Astrocyte (in vitro differentiated cells and primary cell): ENCODE data around the gene ASPRV1. TPM values are rescaled to one million over a fixed set of nuclear protein-coding genes. Genes with fewer than 3 reads are reported as not detected.

Experiments used
- DNase-seq: peaks from one replicate; pipeline ENCODE4 v3.0.0-alpha.2; 2010; ENCODE audit warnings: low read depth
- FAIRE-seq: peaks from 2 replicates; lab custom pipeline; 2011; peaks lifted over from hg19 to GRCh38; lab: Jason Lieb, UNC
- H2AFZ ChIP-seq: 2 replicates; pipeline ENCODE4 v1.6.0; 2012; ENCODE audit warnings: low read depth, low read length, inconsistent platforms
- H3K27ac ChIP-seq: 2 replicates; pipeline ENCODE4 v1.5.1; 2011; ENCODE audit warnings: low read depth, low read length, inconsistent platforms
- H3K27me3 ChIP-seq: 2 replicates; pipeline ENCODE4 v1.6.0; 2011; ENCODE audit warnings: low read length, inconsistent platforms; ENCODE audit not compliant: insufficient read depth
- H3K36me3 ChIP-seq: 2 replicates; pipeline ENCODE4 v1.5.1; 2011; ENCODE audit warnings: low read length, inconsistent platforms; ENCODE audit not compliant: insufficient read depth
- H3K4me1 ChIP-seq: 2 replicates; pipeline ENCODE4 v1.5.1; 2011; ENCODE audit warnings: low read length, inconsistent platforms; ENCODE audit not compliant: insufficient read depth
- H3K4me2 ChIP-seq: 2 replicates; pipeline ENCODE4 v1.6.0; 2012; ENCODE audit warnings: low read length, inconsistent platforms
- H3K4me3 ChIP-seq: 2 replicates; pipeline ENCODE4 v1.5.1; 2011; ENCODE audit warnings: low read depth, mild to moderate bottlenecking, low read length, inconsistent platforms; ENCODE audit not compliant: insufficient read depth
- H3K79me2 ChIP-seq: 2 replicates; pipeline ENCODE4 v1.6.0; 2012; ENCODE audit warnings: mild to moderate bottlenecking, low read length, inconsistent platforms; ENCODE audit not compliant: insufficient read depth
- H3K9ac ChIP-seq: 2 replicates; pipeline ENCODE4 v1.6.0; 2012; ENCODE audit warnings: mild to moderate bottlenecking, low read length, inconsistent platforms
- H3K9me3 ChIP-seq: 2 replicates; pipeline ENCODE4 v1.5.1; 2012; ENCODE audit warnings: low read depth, mild to moderate bottlenecking, low read length, inconsistent platforms; ENCODE audit not compliant: insufficient read depth
- H4K20me1 ChIP-seq: 2 replicates; pipeline ENCODE4 v1.6.0; 2012; ENCODE audit warnings: low read length, inconsistent platforms; ENCODE audit not compliant: insufficient read depth
- H3K27ac Mint-ChIP-seq: one replicate; pipeline ENCODE4 v1.8.0; 2021; ENCODE audit warnings: mild to moderate bottlenecking, mixed read lengths; ENCODE audit not compliant: unreplicated experiment
- H3K27me3 Mint-ChIP-seq: one replicate; pipeline ENCODE4 v1.8.0; 2021; ENCODE audit warnings: low read depth, mixed read lengths; ENCODE audit not compliant: unreplicated experiment
- H3K36me3 Mint-ChIP-seq: one replicate; pipeline ENCODE4 v1.8.0; 2021; ENCODE audit warnings: low read depth, mixed read lengths; ENCODE audit not compliant: unreplicated experiment
- H3K4me1 Mint-ChIP-seq: one replicate; pipeline ENCODE4 v1.8.0; 2021; ENCODE audit warnings: low read depth, mixed read lengths; ENCODE audit not compliant: unreplicated experiment
- H3K4me3 Mint-ChIP-seq: one replicate; pipeline ENCODE4 v1.8.0; 2021; ENCODE audit warnings: mild to moderate bottlenecking, moderate library complexity, mixed read lengths; ENCODE audit not compliant: unreplicated experiment
- H3K9me3 Mint-ChIP-seq: one replicate; pipeline ENCODE4 v1.8.0; 2021; ENCODE audit warnings: mild to moderate bottlenecking, mixed read lengths; ENCODE audit not compliant: unreplicated experiment
- EZH2 ChIP-seq: IDR thresholded peaks from 2 replicates; pipeline ENCODE4 v1.6.1; 2012; ENCODE audit warnings: mild to moderate bottlenecking, low read length, inconsistent platforms; ENCODE audit not compliant: insufficient read depth
- total RNA-seq: library from RNA; stranded (reverse); gene quantifications from 2 replicates; pipeline ENCODE4 v1.2.1, GENCODE V29; 2021
- TF ChIP-seq, protein P1 (sequence below): IDR thresholded peaks from 2 replicates; pipeline ENCODE4 v1.5.1; 2011; ENCODE audit warnings: low read depth, mild to moderate bottlenecking, inconsistent platforms, low read length, moderate library complexity; ENCODE audit not compliant: insufficient read depth

The ASPRV1 gene
- total RNA-seq, 1 donor from 2014 or later, result 0.23 TPM

DNA sequence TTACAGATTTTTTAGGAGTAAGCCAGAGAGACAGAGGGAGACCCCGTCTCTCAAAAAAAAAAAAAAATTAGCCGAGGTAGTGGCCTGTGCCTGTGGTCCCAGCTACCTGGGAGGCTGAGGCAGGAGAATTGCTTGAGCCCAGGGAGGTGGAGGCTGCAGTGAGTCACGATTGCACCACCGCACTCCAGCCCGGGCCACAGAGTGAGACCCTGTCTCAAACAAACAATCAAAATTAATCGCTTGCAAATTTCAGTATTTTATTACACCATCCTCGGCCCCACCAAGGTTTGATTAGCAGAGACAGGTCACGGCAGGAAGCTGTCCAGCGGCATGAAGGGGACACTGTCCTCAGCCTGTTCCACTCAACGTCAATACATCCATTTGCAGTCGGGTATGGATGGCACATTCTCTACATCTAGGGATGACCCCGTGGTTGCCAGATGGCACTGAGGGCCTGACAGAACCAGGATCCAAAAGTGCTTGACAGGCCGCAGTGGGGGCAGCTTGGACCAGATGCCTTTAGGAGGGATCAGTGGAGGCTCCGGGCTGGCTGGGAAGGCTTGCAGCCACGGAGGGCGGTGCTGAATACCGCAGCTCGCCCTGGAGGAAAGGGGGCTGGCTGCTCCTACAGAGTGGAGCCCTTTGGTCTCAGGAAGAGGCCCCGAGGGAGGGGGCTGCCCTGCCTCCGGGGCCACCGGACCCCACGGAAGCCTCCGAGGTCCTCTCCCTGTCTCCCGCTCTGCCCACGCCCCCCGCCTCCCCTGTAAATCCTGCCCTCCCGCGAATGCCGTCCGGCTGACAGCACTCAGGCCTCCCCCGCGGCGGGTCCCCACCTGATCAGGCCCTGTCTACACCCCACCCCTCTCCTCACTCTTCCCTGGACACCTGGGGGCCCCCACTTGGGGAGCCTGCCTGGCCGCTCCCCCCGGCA lies 13.1 kb downstream of the ASPRV1 start:
- peaks cover 4% of the 10 kb centered on the region for H3K36me3 Mint-ChIP-seq
- Histone ChIP-seq H3K4me2 (peak overlapping the region; percentile 51), H3K9ac (no peak overlapping the region), H3K27ac (no peak overlapping the region), H3K4me3 (no peak overlapping the region), H3K79me2 (no peaks in the 10 kb centered on the region), H3K4me1 (peaks cover 22% of the 10 kb centered on the region), H4K20me1 (no peaks in the 10 kb centered on the region), H2AFZ (peak overlapping the region; percentile 11), H3K9me3 (no peaks in the 10 kb centered on the region), H3K36me3 (peaks cover 3% of the 10 kb centered on the region), H3K27me3 (peaks cover 2% of the 10 kb centered on the region)
- TF ChIP-seq, protein P1, sequence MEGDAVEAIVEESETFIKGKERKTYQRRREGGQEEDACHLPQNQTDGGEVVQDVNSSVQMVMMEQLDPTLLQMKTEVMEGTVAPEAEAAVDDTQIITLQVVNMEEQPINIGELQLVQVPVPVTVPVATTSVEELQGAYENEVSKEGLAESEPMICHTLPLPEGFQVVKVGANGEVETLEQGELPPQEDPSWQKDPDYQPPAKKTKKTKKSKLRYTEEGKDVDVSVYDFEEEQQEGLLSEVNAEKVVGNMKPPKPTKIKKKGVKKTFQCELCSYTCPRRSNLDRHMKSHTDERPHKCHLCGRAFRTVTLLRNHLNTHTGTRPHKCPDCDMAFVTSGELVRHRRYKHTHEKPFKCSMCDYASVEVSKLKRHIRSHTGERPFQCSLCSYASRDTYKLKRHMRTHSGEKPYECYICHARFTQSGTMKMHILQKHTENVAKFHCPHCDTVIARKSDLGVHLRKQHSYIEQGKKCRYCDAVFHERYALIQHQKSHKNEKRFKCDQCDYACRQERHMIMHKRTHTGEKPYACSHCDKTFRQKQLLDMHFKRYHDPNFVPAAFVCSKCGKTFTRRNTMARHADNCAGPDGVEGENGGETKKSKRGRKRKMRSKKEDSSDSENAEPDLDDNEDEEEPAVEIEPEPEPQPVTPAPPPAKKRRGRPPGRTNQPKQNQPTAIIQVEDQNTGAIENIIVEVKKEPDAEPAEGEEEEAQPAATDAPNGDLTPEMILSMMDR, result no peak
- TF ChIP-seq EZH2, result no peak
- H3K27me3 Mint-ChIP-seq, result no peaks in the 10 kb centered on the region
- H3K4me1 Mint-ChIP-seq, result peaks cover 17% of the 10 kb centered on the region
- no peak for DNase-seq
- no peak overlapping the region for H3K4me3 Mint-ChIP-seq
- FAIRE-seq, result no peak
- H3K27ac Mint-ChIP-seq, result no peak overlapping the region
- no peaks in the 10 kb centered on the region for H3K9me3 Mint-ChIP-seq

DNA sequence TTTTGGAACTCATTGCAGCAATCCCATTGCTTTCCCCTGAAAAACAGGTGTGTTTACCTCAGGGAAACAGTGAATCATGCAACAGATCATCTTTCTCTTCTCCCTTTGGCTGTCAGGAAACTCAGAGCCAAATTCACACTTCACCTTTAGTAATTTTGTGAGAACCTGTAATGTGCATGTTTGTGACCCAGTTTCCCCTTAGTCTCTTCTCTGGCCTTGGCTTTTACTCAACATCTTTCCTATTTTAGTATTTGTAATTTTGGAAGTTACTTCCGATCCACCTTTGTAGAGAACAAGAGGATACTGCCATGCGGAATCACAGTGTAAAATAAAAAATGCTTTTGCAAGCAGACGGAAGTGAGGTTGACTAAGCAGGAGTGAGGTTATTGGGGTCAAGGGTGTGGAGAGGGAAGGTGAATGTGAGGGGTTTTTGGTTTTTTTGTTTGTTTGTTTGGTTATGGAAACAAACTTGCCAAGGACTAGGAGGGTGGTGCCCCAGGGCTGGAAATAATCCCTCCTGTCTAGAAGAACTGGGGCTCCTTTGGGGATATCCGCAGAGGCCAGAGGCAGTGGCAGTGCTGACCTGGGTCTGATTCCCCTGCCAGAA lies 14.0 kb downstream of the ASPRV1 start:
- peaks cover 3% of the 10 kb centered on the region for H3K36me3 ChIP-seq
- Mint-ChIP-seq H3K9me3 (no peaks in the 10 kb centered on the region), H3K27me3 (no peaks in the 10 kb centered on the region), H3K4me1 (peaks cover 17% of the 10 kb centered on the region), H3K36me3 (peaks cover 8% of the 10 kb centered on the region), H3K4me3 (no peak overlapping the region), H3K27ac (no peak overlapping the region)
- H3K27ac ChIP-seq, result no peak overlapping the region
- peaks cover 2% of the 10 kb centered on the region for H3K27me3 ChIP-seq
- no peak for FAIRE-seq
- no peaks in the 10 kb centered on the region for H4K20me1 ChIP-seq
- no peaks in the 10 kb centered on the region for H3K79me2 ChIP-seq
- no peak overlapping the region for H3K4me3 ChIP-seq
- H3K4me1 ChIP-seq, result peaks cover 22% of the 10 kb centered on the region
- H3K9me3 ChIP-seq, result no peaks in the 10 kb centered on the region
- no peak overlapping the region for H3K9ac ChIP-seq
- DNase-seq, result no peak
- H2AFZ ChIP-seq, result no peak overlapping the region
- TF ChIP-seq, protein P1, result no peak
- TF ChIP-seq EZH2, result no peak
- peak overlapping the region; percentile 73 for H3K4me2 ChIP-seq
